Femur (tissue), 1 donor: Measurements from ENCODE around the gene LDLRAD4.

Experiments
- DNase-seq: peaks from one replicate; pipeline ENCODE4 v3.0.0-alpha.2; 2017

Gene LDLRAD4

GRCh38 chr18:13206301-13206700, 12.3 kb upstream of the LDLRAD4 start:
- no peak for DNase-seq

GRCh38 chr18:13207294-13207693, 11.3 kb upstream of the LDLRAD4 start:
- no peak for DNase-seq

GRCh38 chr18:13211534-13211933, 7.0 kb upstream of the LDLRAD4 start:
- DNase-seq: peak; percentile 49

GRCh38 chr18:13213036-13213795, 5.3 kb upstream of the LDLRAD4 start:
- DNase-seq: no peak

- no peak for DNase-seq
Observed at GRCh38 chr18:13214609-13215008, 4.0 kb upstream of the LDLRAD4 start.

GRCh38 chr18:13216092-13216582, 2.4 kb upstream of the LDLRAD4 start:
- DNase-seq: peak; percentile 88

- peak; percentile 69 for DNase-seq
Observed at GRCh38 chr18:13216711-13217465, 1.7 kb upstream of the LDLRAD4 start.

- peak; percentile 82 for DNase-seq
Observed at GRCh38 chr18:13217466-13217961, 1.0 kb upstream of the LDLRAD4 start.

- DNase-seq: peak; percentile 62
Observed at GRCh38 chr18:13217971-13218367, 591 bp upstream of the LDLRAD4 start.

- DNase-seq: no peak
Observed at GRCh38 chr18:13218997-13219396, 437 bp downstream of the LDLRAD4 start.

GRCh38 chr18:13219593-13220159, 1.1 kb downstream of the LDLRAD4 start:
- no peak for DNase-seq

GRCh38 chr18:13220361-13220991, 1.9 kb downstream of the LDLRAD4 start:
- DNase-seq: peak; percentile 76

- peak; percentile 88 for DNase-seq
Observed at GRCh38 chr18:13221869-13222855, 3.6 kb downstream of the LDLRAD4 start.

- peak; percentile 63 for DNase-seq
Observed at GRCh38 chr18:13222856-13223281, 4.3 kb downstream of the LDLRAD4 start.

- peak; percentile 43 for DNase-seq
Observed at GRCh38 chr18:13223311-13224143, 5.0 kb downstream of the LDLRAD4 start.

- no peak for DNase-seq
Observed at GRCh38 chr18:13225261-13225660, 6.7 kb downstream of the LDLRAD4 start.

GRCh38 chr18:13226533-13227144, 8.1 kb downstream of the LDLRAD4 start:
- DNase-seq: no peak

GRCh38 chr18:13227910-13228309, 9.3 kb downstream of the LDLRAD4 start:
- DNase-seq: no peak

GRCh38 chr18:13229001-13229671, 10.6 kb downstream of the LDLRAD4 start:
- no peak for DNase-seq

GRCh38 chr18:13231151-13231550, 12.6 kb downstream of the LDLRAD4 start:
- DNase-seq: no peak
